Measurements from ENCODE around the gene NCK1.

The NCK1 gene

GRCh38 chr3:136990826-136991225 lies 128.8 kb downstream of the NCK1 start:
- no peak for DNase-seq

DNA sequence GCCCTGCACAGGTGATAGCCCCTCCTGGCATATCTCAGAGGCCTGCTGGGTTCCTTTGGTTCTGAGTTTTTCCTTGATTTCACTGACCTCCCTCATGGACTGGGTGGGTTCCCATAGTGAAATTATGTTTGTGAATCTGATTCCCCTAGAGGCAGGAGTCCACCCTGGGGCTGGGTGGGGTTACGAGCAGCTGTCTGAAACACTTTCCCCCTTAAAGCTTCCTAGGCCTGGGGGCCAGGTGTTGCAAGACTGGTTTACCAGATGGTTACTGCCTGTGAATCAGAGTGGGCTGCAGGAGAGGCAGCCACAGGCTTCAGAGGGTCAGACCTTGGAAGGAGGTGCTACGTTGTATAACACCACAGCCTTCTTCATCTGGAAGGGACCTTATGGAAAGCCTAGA lies 130.1 kb downstream of the NCK1 start:
- DNase-seq = no peak

DNA sequence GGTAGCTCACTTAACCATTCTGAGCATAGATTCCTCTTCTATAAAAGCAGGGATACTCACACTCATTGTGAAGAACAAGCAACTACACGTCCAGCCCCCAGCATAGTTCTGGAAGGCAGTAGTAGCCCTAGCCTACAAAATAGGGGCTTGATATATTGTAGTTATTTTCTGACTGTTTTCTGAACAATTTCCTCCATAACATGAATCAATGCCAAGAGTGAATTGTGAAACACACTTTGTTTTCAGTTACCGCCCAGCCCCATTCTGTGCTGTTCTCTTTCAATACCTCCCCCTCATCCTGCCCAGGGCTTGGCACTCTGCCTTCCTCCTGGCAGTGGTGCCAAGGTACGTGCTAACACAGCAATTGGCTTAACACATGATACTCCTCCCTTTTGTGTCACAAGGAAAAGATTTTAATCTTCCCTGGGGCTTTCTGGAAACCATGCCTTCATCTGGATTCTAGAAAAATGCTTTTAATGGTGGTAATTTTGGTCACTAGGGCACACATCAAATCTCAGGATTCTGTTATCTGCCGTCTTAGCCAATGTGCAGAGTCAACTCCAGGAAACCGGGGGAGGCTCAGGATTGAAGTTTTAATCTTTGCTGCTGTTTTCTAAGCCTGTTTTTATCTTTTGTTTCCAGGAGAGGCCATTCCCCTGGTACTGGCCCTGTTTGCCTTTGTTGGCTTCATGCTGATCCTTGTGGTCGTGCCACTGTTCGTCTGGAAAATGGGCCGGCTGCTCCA lies 132.9 kb downstream of the NCK1 start:
- DNase-seq = no peak

GRCh38 chr3:136995652-136996051 lies 133.6 kb downstream of the NCK1 start:
- no peak for DNase-seq

Data from activated effector memory CD4-positive, alpha-beta T cell treated with anti-CD3 and anti-CD28 coated beads, Interleukin-2, amount 50 U/mL, for 16 hours (primary cell).